HEK293T (cell line): ENCODE results near the gene PRKAR1B.

ENCODE experiments used
- CTCF ChIA-PET: fragments of 350-600 bp; formaldehyde crosslinking; extraction: SDS; loops from one replicate; lab custom pipeline; 2021; ENCODE audit warnings: antibody characterized with exemption, inconsistent platforms; lab: Yijun Ruan, JAX
- POLR2A ChIA-PET: fragments of 350-600 bp; formaldehyde crosslinking; extraction: SDS; loops from one replicate; lab custom pipeline; 2020; ENCODE audit warnings: antibody characterized with exemption, inconsistent platforms; lab: Yijun Ruan, JAX
- DNase-seq: peaks from one replicate; pipeline ENCODE4 v3.0.0; 2012; ENCODE audit warnings: mixed read lengths; ENCODE audit errors: extremely low spot score
- ARNT ChIP-seq: fragments of 450-650 bp; IDR thresholded peaks from 2 replicates; pipeline ENCODE4 v1.6.1; 2017; ENCODE audit warnings: mild to moderate bottlenecking
- BHLHE40 ChIP-seq: fragments of 450-650 bp; IDR thresholded peaks from 2 replicates; pipeline ENCODE4 v1.6.1; 2016; ENCODE audit warnings: mild to moderate bottlenecking, moderate library complexity, borderline replicate concordance
- CTBP1 ChIP-seq: fragments of 450-650 bp; IDR thresholded peaks from 2 replicates; pipeline ENCODE4 v1.6.1; 2016; ENCODE audit warnings: borderline replicate concordance
- ELF4 ChIP-seq: fragments of 450-650 bp; IDR thresholded peaks from 2 replicates; pipeline ENCODE4 v1.6.1; 2017; ENCODE audit warnings: antibody characterized with exemption
- FOXA1 ChIP-seq: fragments of 450-650 bp; IDR thresholded peaks from 2 replicates; pipeline ENCODE4 v1.6.1; 2016; ENCODE audit warnings: mild to moderate bottlenecking
- FOXK2 ChIP-seq: fragments of 450-650 bp; IDR thresholded peaks from 2 replicates; pipeline ENCODE4 v1.6.1; 2016; ENCODE audit warnings: mild to moderate bottlenecking
- FOXM1 ChIP-seq: fragments of 450-650 bp; IDR thresholded peaks from 2 replicates; pipeline ENCODE4 v1.6.1; 2017; ENCODE audit warnings: mild to moderate bottlenecking, borderline replicate concordance
- HDGF ChIP-seq: fragments of 450-650 bp; IDR thresholded peaks from 2 replicates; pipeline ENCODE4 v1.6.1; 2017; ENCODE audit warnings: antibody characterized with exemption, borderline replicate concordance
- L3MBTL2 ChIP-seq: fragments of 450-650 bp; conservative IDR thresholded peaks from 2 replicates; pipeline ENCODE4 v1.6.1; 2016; ENCODE audit warnings: mild to moderate bottlenecking
- LEF1 ChIP-seq: fragments of 450-650 bp; IDR thresholded peaks from 2 replicates; pipeline ENCODE4 v1.6.1; 2017; ENCODE audit warnings: mild to moderate bottlenecking, borderline replicate concordance
- NFRKB ChIP-seq: fragments of 450-650 bp; IDR thresholded peaks from 2 replicates; pipeline ENCODE4 v1.6.1; 2016; ENCODE audit warnings: mild to moderate bottlenecking, moderate library complexity
- SP1 ChIP-seq: fragments of 450-650 bp; IDR thresholded peaks from 2 replicates; pipeline ENCODE4 v1.6.1; 2017
- SUZ12 ChIP-seq: fragments of 450-650 bp; IDR thresholded peaks from 2 replicates; pipeline ENCODE4 v1.6.1; 2016; ENCODE audit warnings: mild to moderate bottlenecking
- TARDBP ChIP-seq: fragments of 450-650 bp; IDR thresholded peaks from 2 replicates; pipeline ENCODE4 v1.6.1; 2016
- ZNF384 ChIP-seq: fragments of 450-650 bp; IDR thresholded peaks from 2 replicates; pipeline ENCODE4 v1.6.1; 2016
- TF ChIP-seq, protein P1 (sequence below): fragments of 450-650 bp; IDR thresholded peaks from 2 replicates; pipeline ENCODE4 v1.6.1; 2016

PRKAR1B gene

GRCh38 chr7:611281-611810 is 115.7 kb downstream of the PRKAR1B start:
- no peak for DNase-seq
- ChIA-PET CTCF (no interaction called here), POLR2A (no interaction called here)
- TF ChIP-seq CTBP1, result no peak
- no peak for TF ChIP-seq SP1
- TF ChIP-seq ZNF384, result no peak
- TF ChIP-seq NFRKB, result no peak
- no peak for TF ChIP-seq ELF4
- TF ChIP-seq LEF1, result no peak
- no peak for TF ChIP-seq FOXK2
- TF ChIP-seq HDGF, result no peak
- no peak for TF ChIP-seq BHLHE40
- TF ChIP-seq FOXM1, result no peak
- TF ChIP-seq FOXA1, result no peak
- TF ChIP-seq ARNT, result no peak
- TF ChIP-seq, protein P1, sequence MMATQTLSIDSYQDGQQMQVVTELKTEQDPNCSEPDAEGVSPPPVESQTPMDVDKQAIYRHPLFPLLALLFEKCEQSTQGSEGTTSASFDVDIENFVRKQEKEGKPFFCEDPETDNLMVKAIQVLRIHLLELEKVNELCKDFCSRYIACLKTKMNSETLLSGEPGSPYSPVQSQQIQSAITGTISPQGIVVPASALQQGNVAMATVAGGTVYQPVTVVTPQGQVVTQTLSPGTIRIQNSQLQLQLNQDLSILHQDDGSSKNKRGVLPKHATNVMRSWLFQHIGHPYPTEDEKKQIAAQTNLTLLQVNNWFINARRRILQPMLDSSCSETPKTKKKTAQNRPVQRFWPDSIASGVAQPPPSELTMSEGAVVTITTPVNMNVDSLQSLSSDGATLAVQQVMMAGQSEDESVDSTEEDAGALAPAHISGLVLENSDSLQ, result no peak
- TF ChIP-seq SUZ12, result no peak

- no peak for TF ChIP-seq ZNF384
- no peak for TF ChIP-seq NFRKB
- TF ChIP-seq, protein P1, result no peak
- TF ChIP-seq ARNT, result no peak
- no peak for TF ChIP-seq SUZ12
- no peak for TF ChIP-seq FOXK2
- TF ChIP-seq TARDBP, result no peak
- TF ChIP-seq ELF4, result no peak
- TF ChIP-seq FOXA1, result no peak
- no peak for TF ChIP-seq FOXM1
- no peak for TF ChIP-seq CTBP1
- no peak for TF ChIP-seq HDGF
- TF ChIP-seq L3MBTL2, result no peak
- TF ChIP-seq BHLHE40, result no peak
- TF ChIP-seq SP1, result no peak
- no peak for TF ChIP-seq LEF1
- POLR2A ChIA-PET, result no interaction called here
- CTCF ChIA-PET, result no interaction called here
- no peak for DNase-seq
Observed at GRCh38 chr7:610531-611280, 116.4 kb downstream of the PRKAR1B start.

DNA sequence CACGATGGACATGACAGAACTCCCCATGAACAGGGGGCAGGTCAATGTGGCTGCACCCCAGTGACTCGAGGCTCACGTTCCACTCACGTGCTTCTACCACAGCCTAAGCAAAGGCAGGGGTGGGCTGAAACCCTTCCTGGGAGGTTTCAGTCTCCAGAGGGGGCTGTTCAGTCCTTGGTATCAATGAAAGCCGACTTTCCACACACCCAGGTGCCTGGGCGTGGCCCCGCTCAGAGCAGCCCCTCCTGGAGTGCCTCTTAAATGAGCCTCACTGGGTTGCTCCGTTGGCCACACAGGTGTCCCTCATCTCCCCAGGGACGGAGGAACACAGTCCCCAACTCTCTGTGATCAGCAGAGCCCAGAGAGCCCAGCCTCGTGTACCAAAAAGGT is 116.9 kb downstream of the PRKAR1B start:
- no peak for DNase-seq
- TF ChIP-seq ZNF384 (no peak), HDGF (no peak), CTBP1 (no peak), FOXA1 (no peak), SUZ12 (no peak), ARNT (no peak), L3MBTL2 (no peak), ELF4 (no peak), FOXM1 (no peak), NFRKB (no peak), SP1 (no peak), BHLHE40 (no peak), LEF1 (no peak), FOXK2 (no peak), TARDBP (no peak)
- TF ChIP-seq, protein P1, result no peak
- POLR2A ChIA-PET, result no interaction called here
- CTCF ChIA-PET, result no interaction called here

GRCh38 chr7:609365-609764 is 117.7 kb downstream of the PRKAR1B start:
- POLR2A ChIA-PET, result no interaction called here
- TF ChIP-seq L3MBTL2 (no peak), SUZ12 (no peak), HDGF (no peak), ELF4 (no peak), TARDBP (no peak), SP1 (no peak), CTBP1 (no peak)
- TF ChIP-seq, protein P1, result no peak
- CTCF ChIA-PET, result no interaction called here
- DNase-seq, result no peak

DNA sequence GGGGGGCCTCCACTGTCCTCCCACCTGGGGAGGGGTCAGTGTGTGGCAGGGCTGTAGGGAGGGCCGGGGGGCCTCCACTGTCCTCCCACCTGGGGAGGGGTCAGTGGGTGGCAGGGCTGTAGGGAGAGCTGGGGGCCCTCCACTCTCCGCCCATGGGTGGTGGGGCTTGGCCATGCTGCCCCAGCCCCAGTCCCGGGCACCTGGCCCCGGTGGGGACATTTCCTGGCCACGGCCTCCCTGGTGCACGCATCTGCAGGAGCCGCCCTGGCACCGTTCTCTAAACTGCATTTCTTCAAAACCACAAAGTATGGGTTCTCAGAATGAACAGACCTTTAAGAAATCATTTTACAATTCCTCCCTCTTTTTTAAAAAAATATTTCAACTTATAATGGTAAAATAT is 118.1 kb downstream of the PRKAR1B start:
- TF ChIP-seq HDGF, result no peak
- no peak for TF ChIP-seq ELF4
- no peak for TF ChIP-seq FOXK2
- DNase-seq, result no peak
- ChIA-PET CTCF (no interaction called here), POLR2A (no interaction called here)

DNA sequence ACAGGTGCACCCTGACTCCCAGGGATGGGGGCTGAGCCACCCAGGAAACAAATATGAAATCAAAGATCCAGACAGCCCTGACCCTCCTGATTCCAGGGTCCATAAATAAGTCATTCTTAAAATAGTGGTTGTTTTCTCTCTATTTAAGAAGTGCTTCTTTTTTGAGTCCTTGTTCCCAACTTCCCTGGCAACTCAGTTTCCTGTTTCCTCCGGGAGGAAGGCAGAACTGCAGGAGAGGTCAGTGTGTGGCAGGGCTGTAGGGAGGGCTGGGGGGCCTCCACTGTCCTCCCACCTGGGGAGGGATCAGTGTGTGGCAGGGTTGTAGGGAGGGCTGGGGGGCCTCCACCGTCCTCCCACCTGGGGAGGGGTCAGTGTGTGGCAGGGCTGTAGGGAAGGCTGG is 118.7 kb downstream of the PRKAR1B start:
- CTCF ChIA-PET, result no interaction called here
- TF ChIP-seq ARNT, result no peak
- no peak for TF ChIP-seq SP1
- no peak for TF ChIP-seq HDGF
- no peak for TF ChIP-seq TARDBP

More for the DNA sequence above, 118.7 kb downstream of the PRKAR1B start:
- DNase-seq, result no peak
- POLR2A ChIA-PET, result no interaction called here
